ENCODE measurements around the gene PLEKHF1.
"Not testable (repeated sequence)": the region's sequence is repeated elsewhere in the genome, so short reads cannot be mapped to it uniquely, and the experiment has no call there.

Gene PLEKHF1, protein sequence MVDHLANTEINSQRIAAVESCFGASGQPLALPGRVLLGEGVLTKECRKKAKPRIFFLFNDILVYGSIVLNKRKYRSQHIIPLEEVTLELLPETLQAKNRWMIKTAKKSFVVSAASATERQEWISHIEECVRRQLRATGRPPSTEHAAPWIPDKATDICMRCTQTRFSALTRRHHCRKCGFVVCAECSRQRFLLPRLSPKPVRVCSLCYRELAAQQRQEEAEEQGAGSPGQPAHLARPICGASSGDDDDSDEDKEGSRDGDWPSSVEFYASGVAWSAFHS

GRCh38 chr19:29665215-29665825 is at the start of gene PLEKHF1:
Gene PLEKHF1, plus strand, starts transcription at chr19:29665461. Its CDS starts 8,379 bp downstream, at chr19:29673840.
- DNase-seq: no peak

GRCh38 chr19:29615891-29616425 is 49.3 kb upstream of the PLEKHF1 start:
- no peak for DNase-seq

DNA sequence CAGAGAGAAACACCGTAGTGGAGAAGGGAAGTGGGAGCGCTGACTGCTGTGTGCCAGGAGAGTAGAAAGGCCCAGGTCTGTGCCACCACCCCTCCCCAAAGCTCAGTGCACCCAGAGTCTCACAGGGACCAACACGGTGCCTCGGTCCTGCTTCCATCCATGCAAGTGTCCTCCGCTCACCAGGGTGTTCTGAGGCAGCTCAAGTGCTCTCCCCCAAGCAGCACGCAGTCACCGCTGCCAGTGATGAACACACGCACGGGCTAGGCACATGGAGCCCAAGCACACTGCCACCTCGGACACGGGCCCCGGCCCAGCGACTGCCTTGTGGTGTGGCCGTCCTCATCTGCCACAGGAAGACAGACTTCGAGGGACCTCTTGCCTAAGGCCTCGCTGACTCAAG is 48.7 kb upstream of the PLEKHF1 start:
- no peak for DNase-seq

DNA sequence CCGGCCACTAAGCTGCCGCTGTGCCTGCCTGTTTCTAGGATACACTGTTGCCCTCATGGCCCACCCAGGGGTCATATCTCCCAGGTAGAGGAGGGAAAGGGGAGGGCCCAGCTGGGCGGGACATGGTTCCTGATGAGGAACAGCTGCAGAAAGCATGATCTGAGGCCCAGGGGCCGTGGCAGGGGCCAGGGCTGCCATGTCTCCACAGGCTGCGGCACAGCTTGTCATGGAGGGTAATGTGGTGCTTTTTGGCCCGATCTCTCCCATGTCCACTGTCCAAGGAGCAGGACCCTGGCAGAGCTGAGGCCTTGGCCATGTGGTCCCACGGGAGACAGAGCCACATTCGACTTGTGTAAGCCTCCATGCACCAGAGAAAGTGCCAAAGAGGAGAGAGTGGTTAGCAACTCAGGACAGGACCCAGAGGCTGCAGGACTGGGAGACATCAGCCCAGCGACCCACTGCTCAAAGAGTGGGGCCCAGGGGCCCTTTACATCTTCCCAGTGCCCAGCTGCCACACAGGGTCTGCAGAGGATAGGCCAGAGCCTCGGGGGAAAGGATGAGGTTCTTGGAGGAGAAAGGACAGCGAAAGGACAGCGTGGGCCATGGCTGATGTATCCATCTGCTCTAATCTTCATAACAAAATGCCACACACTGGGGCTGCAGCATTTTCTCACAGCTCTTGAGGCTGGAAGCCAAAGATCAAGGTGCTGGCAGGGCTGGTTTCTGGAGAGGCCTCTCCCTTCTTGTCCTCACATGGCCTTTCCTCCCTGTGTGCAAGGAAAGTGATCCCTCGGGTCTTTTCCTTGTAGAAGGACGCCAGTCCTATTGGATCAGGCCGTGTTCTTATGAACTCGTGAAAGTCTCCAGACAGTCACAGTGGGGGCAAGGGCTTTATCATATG is 47.6 kb upstream of the PLEKHF1 start:
- no peak for DNase-seq

- no peak for DNase-seq
Observed at GRCh38 chr19:29618434-29618833, 46.8 kb upstream of the PLEKHF1 start.

DNA sequence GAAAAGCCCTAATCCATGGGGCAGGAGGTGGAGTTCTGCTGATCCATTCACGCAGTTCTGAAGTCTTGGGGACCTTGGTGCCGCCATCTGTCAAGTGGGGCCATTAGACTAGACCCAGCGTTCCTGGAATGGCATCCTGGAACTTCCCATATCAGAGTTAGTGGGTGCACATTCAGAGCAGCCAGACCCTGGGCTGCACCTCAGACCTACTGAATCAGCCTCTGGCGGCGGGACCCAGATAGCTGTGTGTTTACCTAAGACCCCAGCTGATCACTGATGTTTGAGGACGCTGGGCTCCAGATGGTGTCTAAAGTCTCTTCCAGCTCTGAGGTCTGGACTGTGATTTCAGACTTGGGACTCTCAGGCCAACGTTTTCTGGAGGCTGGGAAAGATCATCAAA is 46.4 kb upstream of the PLEKHF1 start:
- no peak for DNase-seq

DNA sequence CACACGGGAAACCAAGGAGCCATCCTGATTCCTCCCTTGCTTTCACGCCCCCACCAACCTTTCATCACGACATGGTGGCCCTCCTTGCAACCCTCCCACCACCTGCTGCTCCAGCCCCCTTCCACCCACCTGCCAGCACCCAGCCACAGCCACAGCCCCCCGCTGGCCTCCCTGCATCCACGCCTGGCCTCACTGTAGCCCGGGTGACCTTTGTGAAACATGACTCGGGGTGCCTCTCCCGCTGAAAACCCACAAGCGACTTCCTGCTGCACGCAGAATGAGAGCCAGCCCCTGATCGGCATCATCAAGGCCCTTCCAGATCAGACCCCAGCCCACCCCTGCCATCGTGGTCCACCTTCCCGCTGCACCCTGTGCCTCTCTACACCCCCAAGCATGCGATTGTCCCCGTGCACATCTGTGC is 44.3 kb upstream of the PLEKHF1 start:
- DNase-seq: no peak

- no peak for DNase-seq
Observed at GRCh38 chr19:29622166-29623070, 42.8 kb upstream of the PLEKHF1 start.

GRCh38 chr19:29623726-29624488 is 41.4 kb upstream of the PLEKHF1 start:
- no peak for DNase-seq

DNA sequence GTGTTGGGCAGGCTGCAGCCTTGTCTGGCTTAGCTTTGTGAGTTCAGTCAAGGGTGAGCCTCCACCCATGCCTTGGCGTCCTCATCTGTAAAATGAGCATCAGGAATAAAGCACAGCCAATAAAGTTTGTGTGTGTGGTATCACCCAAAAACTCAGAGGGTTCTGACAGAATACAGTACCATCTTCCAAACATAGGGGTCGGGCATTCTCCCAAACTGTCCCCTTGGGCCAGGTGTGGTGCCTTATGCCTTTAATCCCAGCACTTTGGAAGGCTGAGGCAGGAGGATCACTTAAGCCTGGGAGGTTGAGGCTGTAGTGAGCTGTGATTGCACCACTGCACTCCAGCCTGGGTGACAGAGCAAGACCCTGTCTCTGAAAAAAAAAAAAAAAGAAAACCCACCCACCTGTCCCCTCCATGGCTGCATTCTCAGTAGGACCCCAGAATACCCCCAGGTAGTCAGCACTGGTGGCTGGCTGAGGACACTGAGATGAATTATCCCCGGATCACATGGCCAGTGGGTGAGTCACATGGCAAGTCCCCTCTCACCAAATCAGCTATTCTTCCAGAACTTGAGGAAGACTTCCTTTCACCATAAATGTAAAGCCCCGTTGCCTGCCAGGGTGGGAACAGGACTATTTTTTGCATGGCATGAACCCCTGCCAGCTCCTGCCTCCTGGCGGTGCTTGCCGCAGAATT is 40.6 kb upstream of the PLEKHF1 start:
- no peak for DNase-seq

DNA sequence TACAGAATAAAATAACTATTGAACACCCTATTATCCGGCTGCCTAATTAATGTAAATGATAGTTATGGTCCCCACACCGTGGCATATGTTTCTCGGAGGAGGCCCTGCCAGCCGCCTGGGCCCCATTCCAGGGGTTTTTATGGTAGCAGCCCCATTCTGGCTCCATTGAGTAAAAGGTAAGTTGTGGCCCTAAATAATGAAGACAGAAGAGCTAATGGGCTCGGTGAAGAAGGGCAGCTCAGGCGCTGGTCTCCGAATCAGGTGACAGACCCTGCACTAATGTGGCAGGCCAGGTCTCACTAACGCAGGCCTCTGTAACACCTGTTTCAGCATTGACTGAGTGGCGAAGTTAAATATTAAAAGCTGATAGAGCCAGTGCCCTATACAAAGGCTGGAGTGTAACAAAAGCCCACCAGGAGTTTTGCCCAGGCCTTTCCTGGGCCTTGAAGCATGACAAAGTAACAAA is 40.0 kb upstream of the PLEKHF1 start:
- DNase-seq: no peak

DNA sequence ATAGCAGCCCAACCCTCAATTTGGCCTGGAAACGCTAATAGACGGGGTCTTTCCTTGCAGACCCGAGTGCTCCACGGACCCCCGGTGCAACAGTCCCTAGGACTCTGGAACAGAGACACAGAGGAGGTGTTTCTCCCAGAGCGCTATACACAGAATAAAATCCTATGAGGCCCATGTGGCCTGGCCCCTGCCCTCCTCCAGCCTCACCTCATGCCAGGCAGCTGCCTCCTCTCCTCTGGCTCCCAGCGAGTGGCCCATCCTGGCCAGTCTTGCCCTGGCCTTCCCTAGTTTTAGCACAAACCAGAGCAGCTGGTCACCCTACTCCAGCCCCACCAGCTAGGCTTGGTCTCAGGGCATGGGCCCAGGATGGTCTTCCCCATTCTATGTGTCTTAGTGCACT is 38.9 kb upstream of the PLEKHF1 start:
- DNase-seq: no peak

DNA sequence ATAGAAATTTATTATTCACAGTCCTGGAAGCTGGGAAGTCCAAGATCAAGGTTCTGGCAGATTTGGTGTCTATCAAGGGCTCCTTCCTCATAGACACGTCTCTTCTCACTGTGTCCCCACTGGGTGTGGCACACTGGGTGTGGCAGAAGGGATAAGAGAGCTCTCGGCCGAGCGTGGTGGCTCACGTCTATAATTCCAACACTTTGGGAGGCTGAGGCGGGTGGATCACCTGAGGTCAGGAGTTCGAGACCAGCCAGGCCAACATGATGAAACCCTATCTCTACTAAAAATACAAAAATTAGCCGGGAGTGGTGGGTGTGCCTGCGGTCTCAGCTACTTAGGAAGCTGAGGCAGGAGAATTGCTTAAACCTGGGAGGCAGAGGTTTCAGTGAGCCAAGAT is 38.4 kb upstream of the PLEKHF1 start:
- DNase-seq: not testable (repeated sequence)

GRCh38 chr19:29628661-29629385 is 36.4 kb upstream of the PLEKHF1 start:
- no peak for DNase-seq

DNA sequence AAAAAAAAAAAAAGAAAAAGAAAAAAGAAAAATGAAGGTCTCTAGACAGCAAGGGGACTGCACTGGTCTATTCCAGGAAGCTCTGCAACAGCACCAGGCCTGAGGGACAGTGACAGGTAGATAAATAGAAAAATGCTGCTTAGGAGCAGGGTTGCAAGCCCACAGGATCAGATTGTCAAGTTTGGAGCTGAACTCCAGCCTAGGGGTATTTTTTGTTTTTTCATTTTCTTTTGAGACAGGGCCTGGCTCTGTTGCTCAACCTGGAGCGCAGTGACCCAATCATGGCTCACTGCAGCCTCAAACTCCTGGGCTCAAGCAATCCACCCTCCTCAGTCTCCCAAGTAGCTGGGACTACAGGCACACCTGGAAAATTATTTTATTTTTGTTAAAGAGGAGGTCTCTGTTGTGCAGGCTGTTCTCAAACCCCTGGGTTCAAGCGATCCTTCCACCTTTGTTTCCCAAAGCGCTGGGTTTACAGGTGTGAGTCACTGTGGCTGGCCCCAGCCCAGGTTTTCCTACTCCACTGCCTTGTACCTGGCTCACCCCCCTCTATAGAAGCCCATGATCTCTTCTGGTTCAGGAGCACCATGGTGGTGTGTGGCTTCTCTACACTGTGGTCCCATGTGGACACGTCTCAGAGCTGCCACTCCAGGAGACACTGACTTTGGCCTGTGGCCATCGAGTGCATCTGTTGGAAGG is 35.3 kb upstream of the PLEKHF1 start:
- no peak for DNase-seq

- no peak for DNase-seq
Observed at GRCh38 chr19:29630655-29631054, 34.6 kb upstream of the PLEKHF1 start.

GRCh38 chr19:29631450-29631849 is 33.8 kb upstream of the PLEKHF1 start:
- DNase-seq: no peak

DNA sequence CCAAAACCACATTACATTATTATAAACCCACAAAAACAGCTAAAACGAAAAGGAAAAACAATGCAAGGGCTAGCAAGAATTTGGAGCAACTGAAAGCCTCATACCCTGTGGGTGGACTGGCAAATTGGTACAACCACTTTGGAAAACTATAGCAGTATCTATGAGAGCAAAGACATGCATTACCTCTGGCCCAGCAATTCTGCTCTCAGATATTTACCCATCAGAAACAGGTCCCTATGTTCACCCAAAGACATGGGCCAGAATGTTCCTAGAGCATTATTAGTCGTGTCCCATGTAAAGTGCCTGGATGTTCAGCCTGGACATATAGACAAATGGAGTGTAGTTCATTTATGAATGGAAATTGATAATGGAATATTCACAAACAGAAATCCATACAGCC is 31.3 kb upstream of the PLEKHF1 start:
- no peak for DNase-seq

GRCh38 chr19:29634423-29635130 is 30.7 kb upstream of the PLEKHF1 start:
- DNase-seq: no peak
